ENCODE results near the gene SLC2A4. TPM values are rescaled to one million over a fixed set of nuclear protein-coding genes. Genes with fewer than 3 reads are reported as not detected.

SLC2A4 gene
- polyA plus RNA-seq, 2 of the 4 experiments (the other 2 are of a cell fraction): 0.16 to 0.17 TPM

GRCh38 chr17:7252176-7253043 lies 29.1 kb upstream of the SLC2A4 start, which contains the start of gene ELP5 (continued):
- TF ChIP-seq JUN (IDR thresholded peaks at IDR 0.05): peak in 1 of 2 experiments; percentile 90; a peak in 3 of 5 replicates
- peak; percentile 73 for TF ChIP-seq KDM5A (IDR thresholded peaks at IDR 0.05)
- TF ChIP-seq HMGXB4 (CRISPR knock-in tag; IDR thresholded peaks at IDR 0.05; ENCODE audit: borderline replicate concordance): no peak
- peak; percentile 39; the same call in 1 of the 2 replicates for TF ChIP-seq HOXB5 (CRISPR knock-in tag; IDR thresholded peaks at IDR 0.05)

GRCh38 chr17:7253082-7253481 lies 28.4 kb upstream of the SLC2A4 start:
- H3K27ac ChIP-seq: peak overlapping the region; percentile 96 to 99
- peak overlapping the region; percentile 96 for H3K4me2 ChIP-seq
- H3K4me3 ChIP-seq: peak overlapping the region; percentile 99
- H3K4me1 ChIP-seq: peaks cover 28% of the 10 kb centered on the region
- 72% methylated on average over 5 of the region's 5 CpGs for WGBS (ENCODE audit: missing lambda C conversion rate)
- ATAC-seq (no peak), DNase-seq (ENCODE audit: low read depth in 1 of 2, low spot score in 1 of 2) (no peak), FAIRE-seq (no peak)
- TF ChIP-seq KDM1A (IDR thresholded peaks at IDR 0.05; ENCODE audit: low read depth): no peak
- TF ChIP-seq RFX5 (IDR thresholded peaks at IDR 0.05): no peak
- TF ChIP-seq ZNF302 (CRISPR knock-in tag; IDR thresholded peaks at IDR 0.05): no peak
- no peak for TF ChIP-seq REST (IDR thresholded peaks at IDR 0.05)
- 0 out of 2 replicates have a peak, but pooled peaks have one; percentile 33 for TF ChIP-seq TFCP2L1 (CRISPR knock-in tag; IDR thresholded peaks at IDR 0.05)
- 0 out of 2 replicates have a peak, but pooled peaks have one; percentile 57 for TF ChIP-seq HOXA7 (CRISPR knock-in tag; IDR thresholded peaks at IDR 0.05)
- CTCF ChIA-PET: no interaction called here
- H3K9me3 ChIP-seq: no peaks in the 10 kb centered on the region
- POLR2A ChIA-PET: no interaction called here

GRCh38 chr17:7254511-7254910 lies 27.0 kb upstream of the SLC2A4 start:
- FAIRE-seq: no peak
- no peak for DNase-seq (ENCODE audit: low read depth in 1 of 2, low spot score in 1 of 2)
- no peak for ATAC-seq
- WGBS (ENCODE audit: missing lambda C conversion rate): 90% methylated on average over 4 of the region's 4 CpGs
- H3K4me1 ChIP-seq: peaks cover 31% of the 10 kb centered on the region
- H3K4me3 ChIP-seq: no peak overlapping the region
- CTCF ChIA-PET: interaction anchor here (1.0 to 5.6 kb wide), 8 partner anchors 9 to 333 kb away, joined by 3 to 42 read pairs (median 6); partner anchors contain the start of gene SLC2A4
- H3K9me3 ChIP-seq: no peaks in the 10 kb centered on the region
- TF ChIP-seq CTCF (IDR thresholded peaks at IDR 0.05) (no peak), ATOH8 (CRISPR knock-in tag; IDR thresholded peaks at IDR 0.05; ENCODE audit: low read depth) (no peak), HDAC2 (IDR thresholded peaks at IDR 0.05) (no peak)
- POLR2A ChIA-PET: no interaction called here
- H3K4me2 ChIP-seq: no peak overlapping the region
- no peak overlapping the region for H3K27ac ChIP-seq
